ENCODE measurements around the gene CALY. TPM values are rescaled to one million over a fixed set of nuclear protein-coding genes. Genes with fewer than 3 reads are reported as not detected.
A peak's percentile ranks its signal among the peaks of the same experiment; 100 is the strongest.
"Not testable (repeated sequence)": the region's sequence is repeated elsewhere in the genome, so short reads cannot be mapped to it uniquely, and the experiment has no call there.

Gene CALY, protein sequence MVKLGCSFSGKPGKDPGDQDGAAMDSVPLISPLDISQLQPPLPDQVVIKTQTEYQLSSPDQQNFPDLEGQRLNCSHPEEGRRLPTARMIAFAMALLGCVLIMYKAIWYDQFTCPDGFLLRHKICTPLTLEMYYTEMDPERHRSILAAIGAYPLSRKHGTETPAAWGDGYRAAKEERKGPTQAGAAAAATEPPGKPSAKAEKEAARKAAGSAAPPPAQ
- total RNA-seq: not detected in 2 replicates

DNA sequence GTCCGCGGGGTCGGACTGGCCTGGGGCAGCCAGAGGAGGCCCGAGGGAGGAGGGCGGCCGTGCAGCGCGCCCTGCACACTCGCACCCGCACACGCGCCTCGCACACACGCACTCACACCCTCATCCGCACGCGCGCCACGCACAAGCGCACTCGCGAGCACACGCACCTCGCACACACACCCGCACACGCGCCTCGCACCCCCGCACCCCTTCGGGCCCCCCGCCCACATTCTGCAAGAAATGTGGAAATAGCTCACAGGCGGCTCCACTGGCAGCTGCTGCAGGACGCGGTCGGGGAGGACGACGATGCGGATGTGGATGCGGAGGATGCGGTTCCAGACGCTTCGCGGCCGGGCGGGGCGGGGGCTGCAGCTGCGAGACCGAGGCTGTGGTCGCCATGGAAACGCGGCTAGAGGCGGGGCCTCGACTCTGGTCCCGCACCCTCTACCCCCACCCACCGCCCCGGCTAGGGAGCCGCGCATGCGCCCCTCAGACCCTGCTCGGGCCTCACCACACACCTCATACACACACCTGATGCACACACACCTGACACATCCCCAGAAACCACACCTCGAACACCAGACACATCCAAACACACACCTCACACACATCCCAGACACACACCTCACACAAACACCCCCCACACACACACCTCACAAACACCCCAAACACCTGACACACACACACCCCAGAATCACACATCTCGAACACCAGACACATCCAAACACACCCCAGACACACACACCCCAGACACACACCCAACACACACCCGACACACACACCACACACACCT is at the start of gene CALY:
TSS of gene CALY (minus strand) at position 320 of the 793 bp plus-strand sequence. CDS start 7,907 bp downstream, outside the sequence.
- DNase-seq: no peak

DNA sequence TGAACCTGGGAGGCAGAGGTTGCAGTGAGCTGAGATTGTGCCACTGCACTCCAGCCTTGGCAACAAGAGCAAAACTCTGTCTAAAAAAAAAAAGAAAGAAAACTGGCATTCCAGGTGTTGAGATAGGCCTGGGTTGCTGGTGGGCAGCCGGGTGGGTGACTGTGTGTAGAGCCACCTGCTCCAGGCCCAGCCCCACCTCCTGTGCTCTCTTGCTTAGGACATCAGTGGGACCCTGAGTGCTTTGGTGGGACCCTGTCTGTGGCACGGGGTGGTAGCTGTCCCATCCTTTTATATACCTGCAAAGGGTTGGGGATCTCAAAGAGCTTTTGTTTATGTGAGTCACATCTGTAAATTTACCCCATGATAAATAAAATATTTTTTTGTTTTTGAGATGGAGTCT is 48.5 kb upstream of the CALY start:
- DNase-seq: no peak

DNA sequence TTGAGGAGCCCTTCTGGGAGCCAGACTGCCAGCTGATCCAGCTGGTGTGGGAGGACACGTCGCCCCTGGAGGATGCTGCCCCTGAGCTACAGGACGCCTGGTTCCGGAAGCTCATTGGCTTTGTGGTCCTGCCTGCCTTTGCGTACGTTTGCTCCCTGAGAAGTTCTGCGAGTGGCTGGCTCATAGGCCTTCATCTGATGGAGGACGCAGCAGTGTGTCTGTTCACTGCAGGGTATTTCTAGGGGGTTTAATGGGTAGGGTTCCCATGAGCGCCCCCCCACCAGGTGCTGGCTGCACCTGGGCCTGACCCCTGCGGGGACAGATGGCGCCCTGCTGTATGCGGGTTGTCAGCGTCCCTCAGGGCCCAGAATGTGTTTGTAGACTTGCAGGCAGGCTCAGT is 47.4 kb upstream of the CALY start:
- DNase-seq: no peak

DNA sequence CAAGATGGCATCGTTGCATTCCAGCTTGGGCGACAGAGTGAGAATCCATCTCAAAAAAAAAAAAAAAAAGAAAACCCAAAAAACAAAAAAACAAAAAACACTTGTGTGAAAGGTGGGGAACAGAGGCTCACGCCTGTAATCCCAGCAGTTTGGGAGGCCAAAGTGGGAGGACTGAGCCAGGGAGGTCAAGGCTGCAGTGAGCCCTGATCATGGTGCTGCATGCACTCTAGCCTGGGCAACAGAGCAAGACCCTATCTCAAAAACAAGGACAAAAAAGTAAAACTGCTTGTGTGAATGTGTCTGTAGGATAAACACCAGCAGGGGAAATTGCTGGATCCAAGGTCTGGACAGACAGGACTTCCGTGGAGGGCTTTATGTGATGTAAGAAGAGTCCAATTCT is 46.9 kb upstream of the CALY start:
- DNase-seq: no peak

DNA sequence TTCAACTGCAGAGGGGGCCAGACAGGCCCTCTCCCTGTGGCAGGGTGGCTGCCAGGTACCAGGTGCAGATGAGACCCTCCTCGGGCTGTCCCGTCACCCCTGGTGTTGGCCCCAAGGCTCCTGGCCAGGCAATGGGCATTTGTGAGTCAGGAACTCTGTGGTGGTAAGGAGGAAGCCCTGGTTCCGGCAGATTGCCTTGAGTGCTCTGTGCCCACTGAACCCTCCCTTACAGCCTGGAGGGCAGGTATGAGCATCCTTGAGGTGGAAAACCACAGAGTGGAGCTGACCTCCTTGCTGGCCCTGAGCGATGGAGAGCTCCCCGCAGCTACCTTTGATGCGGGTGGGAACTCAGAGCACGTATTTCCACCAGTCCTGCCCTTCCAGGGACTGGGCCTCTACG is 44.3 kb upstream of the CALY start:
- no peak for DNase-seq

DNA sequence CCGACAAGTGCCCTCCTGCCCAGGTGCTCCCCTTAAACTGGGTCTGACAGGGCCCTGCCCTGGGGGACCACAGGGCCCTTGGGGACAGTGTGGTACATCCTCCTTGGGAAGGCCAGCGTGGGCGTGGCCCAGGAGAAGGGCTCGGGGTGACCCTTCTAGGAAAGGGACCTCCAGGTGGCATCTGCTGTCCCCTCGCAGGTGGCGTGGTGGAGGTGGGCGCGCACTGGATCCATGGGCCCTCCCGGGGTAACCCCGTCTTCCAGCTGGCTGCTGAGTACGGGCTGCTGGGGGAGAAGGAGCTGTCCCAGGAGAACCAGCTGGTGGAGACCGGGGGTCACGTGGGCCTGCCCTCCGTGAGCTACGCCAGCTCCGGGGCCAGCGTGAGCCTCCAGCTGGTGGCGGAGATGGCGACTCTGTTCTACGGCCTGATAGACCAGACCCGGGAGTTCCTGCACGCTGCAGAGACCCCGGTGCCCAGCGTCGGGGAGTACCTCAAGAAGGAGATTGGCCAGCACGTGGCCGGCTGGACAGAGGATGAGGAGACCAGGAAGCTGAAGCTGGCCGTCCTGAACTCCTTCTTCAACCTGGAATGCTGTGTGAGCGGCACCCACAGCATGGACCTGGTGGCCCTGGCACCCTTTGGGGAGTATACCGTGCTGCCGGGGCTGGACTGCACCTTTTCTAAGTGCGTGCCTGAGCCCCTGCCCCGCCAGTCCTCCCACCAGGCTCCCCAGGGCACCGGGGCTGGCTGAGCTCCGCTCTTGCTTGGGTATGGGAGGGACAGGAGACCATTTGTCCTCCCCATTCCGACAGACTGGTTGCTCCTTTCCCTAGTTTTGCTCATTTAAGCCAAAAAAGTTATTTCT is 43.3 kb upstream of the CALY start:
- DNase-seq: no peak

DNA sequence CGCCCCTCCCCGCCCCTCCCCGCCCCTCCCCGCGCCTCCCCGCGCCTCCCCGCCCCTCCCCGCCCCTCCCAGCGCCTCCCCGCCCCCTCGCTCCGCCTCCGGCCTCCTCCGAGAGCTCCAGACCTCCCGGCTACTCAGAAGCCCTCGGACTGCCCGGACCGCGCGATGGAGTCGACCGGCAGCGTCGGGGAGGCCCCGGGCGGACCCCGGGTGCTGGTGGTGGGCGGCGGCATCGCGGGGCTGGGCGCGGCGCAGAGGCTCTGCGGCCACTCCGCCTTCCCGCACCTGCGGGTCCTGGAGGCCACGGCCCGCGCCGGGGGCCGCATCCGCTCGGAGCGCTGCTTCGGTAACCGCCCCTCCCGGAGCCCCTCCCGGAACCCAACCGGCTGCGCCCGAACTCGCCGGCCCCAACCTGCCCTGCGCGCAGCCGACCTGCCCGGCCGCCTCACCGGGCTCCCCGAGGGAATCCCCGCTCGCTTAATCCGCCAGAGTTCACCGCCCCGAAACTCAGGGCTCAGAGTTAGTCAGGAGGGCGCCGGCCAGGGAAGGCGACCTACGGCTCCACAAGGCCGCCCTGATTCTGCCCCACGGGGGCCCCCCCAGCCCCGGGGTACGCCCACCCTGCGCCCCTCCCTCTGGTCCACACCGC is 42.6 kb upstream of the CALY start, which contains the start of gene PAOX:
TSS of gene PAOX (plus strand) at position 111 of the 649 bp plus-strand sequence. CDS start at position 166, 55 bp downstream.
- DNase-seq: peak; percentile 71

DNA sequence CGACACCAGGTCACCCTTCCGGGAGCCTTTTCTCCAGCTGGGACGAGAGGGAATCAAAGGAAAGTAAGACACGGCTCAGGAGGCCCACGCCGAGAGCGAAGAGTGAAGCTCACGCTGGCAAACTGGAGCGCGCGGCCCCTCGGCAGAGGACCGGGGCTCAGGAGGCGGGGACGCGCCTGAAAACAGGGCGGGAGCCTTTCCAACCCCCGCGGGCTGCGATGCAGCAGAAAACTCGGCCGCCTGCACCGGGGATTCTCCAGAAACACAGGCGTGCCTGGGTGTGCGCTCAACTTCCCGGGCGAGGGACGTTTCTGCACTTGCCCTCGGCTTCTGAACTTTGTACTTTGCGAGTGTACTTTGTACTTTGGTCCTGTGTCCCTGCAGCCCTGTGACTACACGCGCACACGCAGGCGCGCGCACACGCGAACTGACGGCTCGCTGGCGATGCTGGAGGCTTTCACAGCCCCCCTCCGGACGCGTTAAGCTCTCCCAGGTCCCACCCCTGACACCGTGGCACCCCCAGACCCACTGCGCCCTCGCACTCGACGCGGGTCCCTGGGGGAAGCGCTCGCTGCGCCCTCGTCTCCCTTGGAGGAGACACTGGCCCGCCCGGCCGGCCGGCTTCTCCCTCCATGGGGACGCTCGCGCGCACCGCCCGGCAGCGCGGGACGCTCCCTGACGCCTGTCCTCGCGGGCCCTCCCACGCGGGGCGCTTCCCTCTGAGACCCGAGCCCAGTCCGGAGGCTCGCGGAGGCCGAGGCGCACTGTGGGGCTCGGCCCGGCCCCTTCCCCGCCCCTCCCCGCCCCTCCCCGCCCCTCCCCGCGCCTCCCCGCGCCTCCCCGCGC is 41.8 kb upstream of the CALY start:
- peak; percentile 47 for DNase-seq

DNA sequence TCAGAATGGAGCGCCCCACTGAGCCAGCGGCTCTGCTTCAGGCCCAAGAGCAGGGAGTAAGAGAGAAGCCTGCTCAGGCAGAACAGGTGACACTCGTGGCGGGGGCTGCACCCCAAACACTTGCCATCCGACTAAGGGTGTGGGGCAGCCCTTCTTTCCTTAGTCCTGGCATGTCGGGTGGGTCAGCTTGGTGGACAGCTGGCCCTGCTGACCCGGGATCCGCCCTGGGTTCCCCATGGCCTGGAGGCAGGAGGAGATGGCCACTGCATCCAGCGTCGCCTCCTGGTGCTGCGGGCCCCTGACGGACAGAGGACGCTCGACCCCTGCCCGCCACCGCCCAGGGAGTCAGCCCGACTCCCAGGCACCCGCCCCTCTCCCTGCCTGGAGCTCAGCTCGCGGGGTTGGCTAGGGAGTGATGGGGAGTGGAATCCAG is 41.1 kb upstream of the CALY start:
- no peak for DNase-seq

DNA sequence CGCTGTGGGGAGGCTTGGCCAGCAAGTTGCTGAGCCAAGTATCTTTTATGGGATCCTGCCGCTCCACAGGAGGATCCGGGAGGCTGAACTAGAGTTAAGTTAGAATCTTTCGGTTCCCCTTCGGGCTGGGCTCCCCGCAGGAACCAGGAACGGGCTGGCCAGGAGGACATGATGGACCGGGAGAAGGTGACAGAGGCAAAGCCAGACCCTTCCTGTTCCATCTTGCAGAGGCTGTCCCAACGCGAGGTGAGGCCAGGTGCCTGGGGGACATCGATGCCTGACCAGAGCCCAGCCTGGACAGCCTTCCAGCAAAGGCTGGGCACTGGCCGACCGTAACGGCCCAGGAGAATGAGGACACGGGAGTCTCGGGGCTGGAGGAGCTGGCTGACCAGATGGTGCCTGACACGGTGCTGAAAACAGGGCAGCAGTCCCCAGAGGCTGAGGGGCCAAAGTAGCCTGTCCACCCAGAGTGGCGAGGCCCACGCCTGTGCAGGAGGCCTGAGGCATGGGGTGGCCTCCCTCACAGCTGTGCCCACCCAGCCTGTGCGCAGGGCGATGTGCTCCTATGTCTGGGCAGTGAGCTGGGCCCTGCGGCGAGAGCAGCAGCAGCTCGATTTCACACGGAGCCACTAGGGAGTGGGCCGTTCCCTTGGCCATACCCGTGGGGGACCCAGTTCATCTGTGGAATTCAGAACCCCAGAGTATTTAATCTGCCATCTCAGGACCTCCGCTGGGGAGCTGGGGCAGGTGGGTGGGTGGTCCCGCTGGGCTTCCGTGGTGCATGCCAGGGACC is 40.5 kb upstream of the CALY start:
- no peak for DNase-seq

DNA sequence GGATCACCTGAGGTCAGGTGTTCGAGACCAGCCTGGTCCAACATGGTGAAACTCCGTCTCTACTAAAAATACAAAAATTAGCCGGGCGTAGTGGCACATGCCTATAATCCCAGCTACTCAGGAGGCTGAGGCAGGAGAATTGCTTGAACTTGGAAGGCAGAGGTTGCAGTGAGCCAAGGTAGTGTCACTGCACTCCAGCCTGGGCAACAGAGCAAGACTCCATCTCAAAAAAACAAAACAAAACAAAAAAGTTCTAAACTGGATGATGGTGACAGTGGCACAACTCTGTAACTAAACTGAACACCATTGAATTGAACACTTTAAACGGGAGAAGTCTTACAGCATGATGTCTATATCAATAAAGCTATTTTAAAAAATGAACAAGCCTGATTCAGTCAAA is 39.5 kb upstream of the CALY start:
- not testable (repeated sequence) for DNase-seq

DNA sequence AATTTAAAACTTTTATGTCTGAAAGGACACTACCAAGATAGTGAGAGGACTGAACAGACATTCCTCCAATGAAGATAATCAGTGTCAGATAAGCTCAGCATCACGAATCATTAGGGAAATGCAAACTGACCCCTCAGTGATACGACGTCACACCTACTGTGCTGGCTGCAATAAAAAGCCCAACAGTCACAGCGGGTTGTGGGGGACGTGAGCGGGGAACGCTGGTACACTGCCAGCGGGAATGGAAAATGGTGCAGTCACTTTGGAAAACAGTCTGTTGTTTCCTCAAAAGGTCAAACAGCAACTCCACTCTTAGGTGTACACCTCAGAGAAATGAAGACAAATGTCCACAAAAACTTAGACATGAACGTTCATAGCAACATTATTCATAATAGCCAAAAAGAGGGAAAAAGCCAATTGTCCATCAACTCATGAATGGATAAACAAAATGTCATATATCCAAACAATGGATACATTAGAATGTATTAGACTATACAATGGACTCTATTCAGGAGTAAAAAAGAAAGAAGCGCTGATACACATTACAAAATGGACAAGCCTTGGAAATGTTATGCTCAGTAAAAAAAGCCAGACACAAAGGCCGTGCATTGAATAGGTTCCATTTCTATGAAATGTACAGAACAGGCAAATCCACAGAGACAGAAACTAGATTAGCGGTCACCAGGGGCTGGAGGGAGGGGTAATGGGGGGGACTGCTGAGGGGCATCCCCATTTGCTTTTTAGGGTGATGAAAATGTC is 38.8 kb upstream of the CALY start:
- DNase-seq: no peak

DNA sequence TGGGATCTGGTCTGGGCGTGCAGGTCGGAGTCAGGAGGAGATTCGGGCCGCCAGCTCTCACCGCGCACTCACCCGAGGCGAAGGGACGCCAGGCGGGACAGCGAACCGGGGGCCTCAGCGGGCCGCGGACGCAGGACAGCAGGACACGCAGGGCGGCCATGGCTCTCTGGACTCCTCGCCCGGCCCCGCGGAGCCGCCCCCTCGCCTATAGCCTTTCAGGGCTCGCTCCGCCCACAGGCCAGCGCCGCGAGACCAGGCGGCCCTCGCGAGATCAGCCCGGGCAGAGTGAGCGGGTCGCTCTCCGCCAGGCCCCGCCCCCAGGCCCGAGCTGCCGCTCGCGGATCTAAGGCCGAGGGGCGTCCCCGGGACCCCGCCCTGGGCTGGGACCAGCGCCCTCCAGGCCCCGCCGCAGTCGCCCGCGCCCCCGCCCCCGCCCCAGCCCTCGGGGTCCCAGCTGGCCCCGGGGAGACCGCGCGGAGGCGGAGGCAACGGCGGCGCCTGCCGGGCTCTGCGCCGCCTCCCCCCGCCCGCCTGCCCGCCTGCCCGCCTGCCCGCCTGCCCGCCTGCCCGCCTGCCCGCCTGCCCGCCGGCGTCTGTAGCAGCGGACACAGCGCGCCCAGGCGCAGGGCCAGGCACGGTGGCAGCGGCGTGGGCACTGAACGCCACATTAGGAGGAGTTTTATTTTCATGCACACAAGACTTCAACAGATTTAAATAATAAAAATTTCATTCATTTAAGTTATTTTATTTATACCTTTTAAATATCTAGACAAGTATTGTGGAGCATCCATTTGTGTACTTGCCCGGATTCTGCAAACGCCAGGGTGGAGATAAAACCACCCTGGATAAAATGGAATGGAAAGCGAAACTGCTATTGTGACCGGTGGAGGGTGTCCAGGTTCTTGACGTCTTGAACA is 36.7 kb upstream of the CALY start, which contains the start of gene ECHS1:
TSS of gene ECHS1 (minus strand) at position 181 of the 917 bp plus-strand sequence. CDS start at position 160, 21 bp downstream.
- DNase-seq: peak; percentile 96

DNA sequence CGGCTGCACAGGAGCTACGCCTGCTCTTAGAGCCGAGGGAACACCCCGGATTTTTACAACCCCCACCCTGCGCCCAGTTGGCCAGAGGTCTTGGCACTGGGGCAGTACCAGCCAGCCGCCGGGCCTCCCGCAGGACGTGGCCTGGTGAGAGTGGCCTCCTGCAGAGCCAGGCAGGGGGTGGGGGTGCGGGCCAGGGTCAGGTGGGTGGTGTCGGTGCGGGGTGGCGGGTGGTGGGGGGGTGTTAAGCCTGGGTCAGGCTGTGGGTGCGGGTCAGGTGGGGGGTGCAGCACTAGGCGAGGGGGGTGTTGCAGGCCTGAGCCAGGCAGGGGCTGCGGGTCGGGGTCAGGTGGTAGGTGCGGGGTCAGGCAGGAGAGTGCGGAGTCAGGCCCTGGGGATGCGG is 35.8 kb upstream of the CALY start:
- no peak for DNase-seq

DNA sequence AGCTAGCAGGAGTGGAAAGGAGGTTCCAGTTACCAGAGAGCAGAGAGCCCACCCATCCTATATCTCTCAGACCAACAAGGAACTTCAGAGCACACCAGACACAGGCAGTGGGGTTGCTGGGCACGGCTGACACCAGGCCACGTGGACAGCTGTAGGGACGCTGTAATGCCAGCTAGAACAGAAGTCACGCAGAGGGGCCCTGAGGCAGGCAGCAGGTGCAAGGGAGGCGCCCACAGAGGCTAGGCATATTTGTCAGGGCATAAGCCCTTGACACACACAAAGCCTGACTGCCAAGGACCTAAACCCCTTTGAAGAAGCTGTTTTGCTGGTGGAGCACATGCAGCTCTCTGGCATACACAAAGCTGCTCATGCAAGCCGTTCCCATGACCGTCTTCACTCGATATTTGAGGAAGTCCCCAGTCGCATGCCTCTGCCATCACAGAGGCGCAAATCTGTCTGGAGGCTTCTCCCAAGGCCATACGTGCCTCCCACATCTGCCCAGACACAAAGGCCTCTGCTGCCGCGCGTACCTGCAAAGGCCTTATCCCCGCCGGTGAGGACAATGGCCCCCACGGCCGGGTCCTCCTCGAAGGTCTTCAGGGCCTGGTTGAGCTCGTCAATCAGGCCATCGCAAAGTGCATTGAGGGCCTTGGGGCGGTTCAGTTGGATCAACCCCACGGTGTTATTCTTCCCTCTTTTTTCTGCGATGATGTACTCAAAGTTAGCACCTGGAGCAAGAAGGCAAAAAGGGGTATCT is 33.5 kb upstream of the CALY start:
- DNase-seq: no peak

DNA sequence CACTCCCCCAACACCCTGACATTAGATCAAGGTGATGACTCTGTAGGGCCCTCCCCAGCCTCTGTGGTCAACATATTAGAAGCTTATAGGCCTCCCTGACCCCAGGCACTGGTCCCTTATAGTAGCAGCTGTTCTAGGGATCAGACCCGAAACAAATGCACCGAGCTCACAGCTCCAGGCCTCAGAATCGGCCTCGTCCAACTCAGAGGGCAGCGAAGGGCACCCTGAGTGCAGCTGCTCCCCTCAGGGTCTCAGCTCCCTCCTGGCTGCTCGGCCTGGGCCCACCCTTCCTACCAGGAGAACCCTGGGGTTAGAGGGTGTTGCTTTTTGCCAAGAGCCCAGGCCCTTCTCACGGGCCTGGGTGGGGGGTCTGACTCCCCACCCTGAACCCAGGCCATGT is 31.5 kb upstream of the CALY start:
- DNase-seq: no peak

DNA sequence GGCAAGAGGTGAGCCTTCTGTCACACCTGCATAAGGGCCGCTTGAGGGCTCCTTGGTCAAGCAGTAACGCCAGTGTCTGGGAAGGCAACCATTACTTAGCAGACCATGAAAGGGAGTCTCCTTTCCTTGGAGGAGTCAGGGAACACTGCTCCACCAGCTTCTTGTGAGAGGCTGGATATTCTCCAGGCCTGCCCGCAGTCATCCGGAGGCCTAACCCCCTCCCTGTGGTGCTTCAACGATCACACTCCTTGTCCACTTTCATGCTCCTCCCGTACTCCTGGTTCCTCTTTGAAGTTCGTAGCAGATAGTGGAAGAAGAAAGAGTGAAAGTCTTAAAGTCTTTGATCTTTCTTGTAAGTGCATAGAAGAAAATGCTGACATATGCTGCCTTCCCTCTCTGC is 30.8 kb upstream of the CALY start:
- DNase-seq: not testable (repeated sequence)

DNA sequence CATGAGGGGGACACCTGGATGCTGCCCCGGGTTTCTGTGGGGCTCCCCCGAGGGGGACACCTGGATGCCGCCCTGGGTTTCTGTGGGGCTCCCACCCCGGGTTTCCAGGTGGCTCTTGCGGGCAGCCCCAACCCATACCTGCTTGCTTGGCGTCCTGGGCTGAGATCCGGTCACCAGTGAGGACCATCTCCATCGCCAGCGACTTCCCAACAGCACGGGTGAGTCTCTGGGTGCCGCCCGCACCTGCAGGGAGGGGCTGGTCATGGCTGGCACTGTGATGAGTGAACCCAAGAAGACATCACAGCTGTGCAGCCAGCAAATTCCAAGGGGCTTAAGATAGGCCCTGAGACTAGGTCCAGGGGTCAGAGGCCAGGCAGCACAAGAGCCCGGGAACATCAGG is 30.1 kb upstream of the CALY start:
- no peak for DNase-seq
